ENCODE results near the gene TMEM144.
"Not testable (repeated sequence)": the region's sequence is repeated elsewhere in the genome, so short reads cannot be mapped to it uniquely, and the experiment has no call there.

Gene TMEM144

DNA sequence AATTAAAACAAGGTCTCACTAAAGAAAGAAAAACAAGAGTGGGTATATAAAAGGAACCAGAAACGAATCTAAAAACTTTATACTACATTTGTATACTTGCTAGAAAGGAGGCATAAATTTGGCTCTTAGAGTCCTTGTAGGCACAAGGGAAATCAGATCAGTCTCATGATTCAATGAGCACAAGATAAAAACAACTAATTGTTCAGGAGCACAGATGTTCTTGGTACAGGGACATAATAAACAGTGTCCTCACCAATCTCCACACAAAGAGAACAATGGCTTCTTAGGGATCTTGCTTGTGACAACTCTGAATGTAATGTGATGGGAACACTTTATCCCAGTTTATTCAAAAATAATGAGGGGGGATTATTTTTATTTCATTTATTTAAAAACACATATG lies 28.3 kb downstream of the TMEM144 start:
- no peak for DNase-seq

- DNase-seq = no peak
Measured at GRCh38 chr4:158239196-158239595, 28.9 kb downstream of the TMEM144 start.

DNA sequence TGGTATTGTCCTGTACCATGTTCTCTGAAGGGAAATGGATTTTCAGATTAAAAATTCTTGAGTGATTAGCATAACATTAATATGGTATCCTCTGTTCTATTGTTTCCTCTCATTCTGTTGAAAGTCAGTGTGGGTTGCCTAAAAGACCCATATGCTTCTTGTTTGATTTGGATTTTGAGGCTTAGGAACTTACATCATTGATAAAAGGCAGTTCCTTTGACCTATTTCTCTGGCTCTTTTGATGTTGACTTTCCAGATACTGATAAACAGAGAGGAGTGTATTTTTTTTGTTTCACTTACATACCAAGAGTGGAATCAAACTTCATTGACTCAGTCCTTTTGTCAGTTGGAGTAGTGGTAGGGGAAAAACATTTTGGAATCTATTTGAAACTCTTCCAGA lies 32.8 kb downstream of the TMEM144 start:
- DNase-seq = no peak

DNA sequence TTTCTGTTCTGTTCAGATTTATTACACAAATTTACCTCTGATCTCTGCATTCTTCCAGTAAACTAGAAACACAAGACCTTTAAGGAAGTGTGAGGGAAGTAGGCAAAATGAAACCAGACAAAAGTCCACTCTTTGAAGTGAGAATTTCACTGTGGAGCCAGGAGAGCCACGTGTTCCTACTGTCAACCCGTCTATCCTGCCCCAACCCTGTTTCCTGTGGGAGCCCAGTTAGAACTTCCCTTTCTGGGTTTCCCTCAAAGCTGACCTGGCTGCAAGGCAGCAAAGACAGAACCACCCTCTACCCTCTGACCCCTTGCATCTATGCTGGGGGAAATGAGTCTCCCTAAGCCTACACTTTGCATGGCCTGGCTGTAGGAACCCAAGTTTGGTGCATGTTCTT lies 40.0 kb downstream of the TMEM144 start:
- DNase-seq = peak; percentile 70

DNA sequence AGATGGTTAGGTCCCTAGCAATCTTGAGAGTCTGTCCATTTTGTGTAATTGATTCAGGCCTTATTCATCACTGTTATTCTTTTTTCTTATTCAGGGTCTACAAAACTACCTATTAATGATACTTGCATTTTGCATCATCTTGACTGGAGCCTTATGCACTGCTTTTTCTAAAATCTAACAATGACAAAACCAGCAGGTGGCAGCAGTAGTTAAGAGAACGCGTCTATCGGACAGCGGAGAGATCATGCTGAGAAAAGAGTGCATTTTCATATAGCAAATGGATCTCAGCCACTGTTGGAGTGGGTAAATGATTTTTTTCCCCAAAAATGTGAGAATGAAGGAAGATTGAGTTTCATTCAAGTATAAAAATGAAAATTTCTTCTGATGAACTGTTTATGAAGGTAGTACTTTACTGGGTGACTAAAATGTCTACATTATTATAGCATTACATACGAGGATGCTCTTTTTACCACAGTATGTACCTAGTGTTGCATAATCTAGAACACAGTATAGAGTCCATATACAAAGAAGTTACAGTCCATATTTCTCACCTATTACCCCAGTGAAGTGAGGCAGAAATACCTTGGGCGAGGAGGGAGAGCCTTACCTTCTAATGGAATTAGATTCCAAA lies 43.2 kb downstream of the TMEM144 start:
- DNase-seq = peak; percentile 55

DNA sequence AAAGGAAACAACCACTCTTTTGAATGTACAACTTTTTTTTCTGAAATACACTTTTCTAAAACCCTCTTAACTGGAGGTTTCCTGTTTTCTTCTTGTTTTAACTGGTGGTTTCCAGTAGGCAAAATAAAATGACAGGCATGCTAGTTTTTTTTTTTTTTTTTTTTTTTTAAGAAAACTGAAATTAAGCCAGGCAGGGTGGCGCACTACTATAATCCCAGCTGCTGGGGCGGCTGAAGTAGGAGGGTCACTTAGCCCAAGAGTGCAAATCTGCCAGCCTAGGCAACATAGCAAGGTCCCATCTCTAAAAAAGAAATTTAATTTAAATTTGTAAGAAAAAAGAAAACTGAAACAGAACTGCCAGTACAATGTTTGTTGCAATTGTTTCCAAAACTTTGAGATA lies 44.0 kb downstream of the TMEM144 start:
- DNase-seq = no peak

- DNase-seq = peak; percentile 45
Measured at GRCh38 chr4:158255727-158256324, 45.5 kb downstream of the TMEM144 start.

GRCh38 chr4:158259955-158260575 lies 49.8 kb downstream of the TMEM144 start:
- DNase-seq = no peak

DNA sequence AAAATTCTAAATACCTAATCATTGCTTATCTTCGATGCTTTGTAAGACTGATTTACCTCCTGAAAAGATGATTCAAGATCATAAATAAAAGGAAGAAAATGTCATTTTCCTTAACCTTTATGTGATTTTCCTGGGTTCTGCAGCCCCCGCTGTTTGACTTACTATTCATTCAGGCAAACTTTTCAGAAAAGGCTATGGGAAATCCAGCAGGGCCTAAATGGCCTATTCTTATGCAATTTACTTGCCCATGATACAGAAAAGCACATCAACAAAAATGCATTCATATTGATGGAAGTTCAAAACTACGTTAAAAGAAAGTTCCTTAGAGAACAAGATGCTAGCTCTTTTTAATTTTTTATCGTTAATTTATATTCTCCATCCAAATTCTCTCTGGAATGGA lies 51.2 kb downstream of the TMEM144 start:
- DNase-seq = no peak

DNA sequence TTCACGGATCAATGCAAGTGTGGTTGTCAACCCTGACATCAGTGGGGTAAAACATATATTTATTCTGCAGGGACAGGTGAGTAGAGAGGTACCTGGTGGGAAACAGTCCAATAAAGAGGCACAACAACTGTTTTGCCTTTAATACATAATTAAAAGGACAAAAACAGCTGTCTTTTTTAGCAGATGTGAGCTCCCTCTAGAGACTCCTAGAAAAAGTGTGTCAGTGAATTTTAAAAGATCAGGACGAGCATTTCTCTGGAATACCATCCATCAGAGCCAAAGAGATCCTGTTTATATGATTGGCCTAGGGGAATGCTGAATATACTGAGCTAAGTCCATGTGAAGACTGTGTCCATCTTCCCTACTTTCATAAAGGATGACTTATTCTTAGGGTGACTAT lies 58.3 kb downstream of the TMEM144 start:
- DNase-seq = no peak

- DNase-seq = no peak
Measured at GRCh38 chr4:158274636-158275035, 64.3 kb downstream of the TMEM144 start.

DNA sequence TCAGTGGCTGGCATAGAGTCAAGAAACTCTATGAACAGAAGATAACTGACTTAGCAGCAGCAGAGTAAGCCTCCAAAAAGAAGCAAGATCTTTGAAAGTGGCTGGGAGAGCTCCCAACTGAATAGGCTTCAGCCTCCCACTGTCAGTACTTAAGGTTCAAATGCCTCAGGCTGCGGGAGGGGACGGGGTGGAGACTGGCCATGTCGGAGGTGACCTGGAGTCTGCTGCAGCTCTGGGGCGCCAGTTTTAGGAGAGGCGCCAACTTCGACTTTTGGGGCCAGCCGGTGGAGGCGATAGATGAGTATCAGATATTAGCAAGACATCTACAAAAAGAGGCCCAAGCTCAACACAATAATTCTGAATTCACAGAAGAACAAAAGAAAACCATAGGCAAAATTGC lies 67.3 kb downstream of the TMEM144 start:
- DNase-seq = no peak

DNA sequence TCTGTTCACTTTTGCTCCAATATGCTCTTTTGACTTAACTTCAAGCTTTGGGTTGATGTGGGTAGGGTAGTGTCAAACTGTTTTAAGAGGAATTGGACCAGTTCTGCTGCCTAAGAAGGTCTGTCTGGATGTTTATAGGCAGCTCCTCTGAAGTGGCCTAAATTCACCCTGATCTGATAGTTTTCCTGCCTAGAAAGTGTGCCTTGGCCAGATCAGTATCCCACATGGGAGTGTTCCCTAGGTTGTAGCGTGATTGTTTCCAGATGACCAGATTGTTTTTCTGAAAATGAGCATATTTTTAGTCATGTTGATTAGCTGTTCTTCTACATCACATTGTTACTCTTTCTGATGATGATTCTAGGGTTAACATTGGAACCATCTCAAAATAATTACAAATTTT lies 68.8 kb downstream of the TMEM144 start:
- DNase-seq = not testable (repeated sequence)

DNA sequence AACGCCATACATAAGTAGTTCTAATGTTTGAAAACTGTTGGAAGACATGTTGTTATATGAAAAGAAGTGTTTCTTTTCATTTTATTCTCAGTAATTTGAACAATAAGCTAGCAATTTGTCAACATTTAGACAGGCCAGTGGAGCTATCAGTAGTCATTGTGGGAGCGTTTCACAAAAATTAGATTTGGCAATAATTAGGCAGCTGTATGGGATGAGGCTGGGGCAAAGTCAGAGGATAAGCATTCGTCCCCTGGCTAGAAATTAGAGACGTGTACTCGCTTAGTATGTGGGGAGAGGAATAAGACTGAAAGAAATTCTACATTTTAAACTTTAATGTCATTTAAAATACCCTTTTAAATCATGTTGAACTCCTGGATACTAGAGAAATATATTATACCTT lies 70.6 kb downstream of the TMEM144 start:
- DNase-seq = no peak

GRCh38 chr4:158282252-158282651 lies 72.0 kb downstream of the TMEM144 start:
- DNase-seq = no peak

GRCh38 chr4:158285429-158286216 lies 75.3 kb downstream of the TMEM144 start:
- no peak for DNase-seq

- DNase-seq = no peak
Measured at GRCh38 chr4:158290912-158291311, 80.6 kb downstream of the TMEM144 start.

GRCh38 chr4:158291334-158292055 lies 81.2 kb downstream of the TMEM144 start:
- DNase-seq = no peak

- no peak for DNase-seq
Measured at GRCh38 chr4:158292156-158292555, 81.9 kb downstream of the TMEM144 start.

DNA sequence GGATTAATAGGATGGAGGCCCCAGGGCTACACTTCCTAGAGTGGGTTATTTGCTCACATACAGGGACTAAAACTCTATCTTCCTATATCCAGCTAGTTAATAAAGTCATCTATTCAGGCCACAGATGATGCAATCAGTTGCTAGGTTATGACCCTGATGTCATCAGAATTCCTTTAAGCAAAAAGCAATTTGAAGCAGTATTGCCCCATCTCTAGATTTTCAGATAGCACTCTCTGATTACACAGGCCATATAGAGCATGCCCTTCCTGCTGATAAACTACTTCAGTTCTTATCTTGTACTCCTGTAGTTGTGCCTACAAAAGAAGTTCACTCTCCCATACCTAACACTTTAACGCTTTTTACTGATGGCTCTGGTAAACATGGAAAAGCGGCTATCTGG lies 84.8 kb downstream of the TMEM144 start:
- DNase-seq = no peak

- no peak for DNase-seq
Measured at GRCh38 chr4:158297866-158298265, 87.6 kb downstream of the TMEM144 start.

- DNase-seq = no peak
Measured at GRCh38 chr4:158299459-158300007, 89.2 kb downstream of the TMEM144 start.

- no peak for DNase-seq
Measured at GRCh38 chr4:158300012-158300411, 89.7 kb downstream of the TMEM144 start.
